ENCODE data around the gene CSH2.

The CSH2 gene

GRCh38 chr17:63838631-63839171 lies 34.8 kb downstream of the CSH2 start:
- TF ChIP-seq CEBPB (IDR thresholded peaks at IDR 0.05) (0 out of 2 replicates have a peak, but pooled peaks have one; percentile 15), TAF1 (IDR thresholded peaks at IDR 0.05; ENCODE audit: low read depth) (no peak)

DNA sequence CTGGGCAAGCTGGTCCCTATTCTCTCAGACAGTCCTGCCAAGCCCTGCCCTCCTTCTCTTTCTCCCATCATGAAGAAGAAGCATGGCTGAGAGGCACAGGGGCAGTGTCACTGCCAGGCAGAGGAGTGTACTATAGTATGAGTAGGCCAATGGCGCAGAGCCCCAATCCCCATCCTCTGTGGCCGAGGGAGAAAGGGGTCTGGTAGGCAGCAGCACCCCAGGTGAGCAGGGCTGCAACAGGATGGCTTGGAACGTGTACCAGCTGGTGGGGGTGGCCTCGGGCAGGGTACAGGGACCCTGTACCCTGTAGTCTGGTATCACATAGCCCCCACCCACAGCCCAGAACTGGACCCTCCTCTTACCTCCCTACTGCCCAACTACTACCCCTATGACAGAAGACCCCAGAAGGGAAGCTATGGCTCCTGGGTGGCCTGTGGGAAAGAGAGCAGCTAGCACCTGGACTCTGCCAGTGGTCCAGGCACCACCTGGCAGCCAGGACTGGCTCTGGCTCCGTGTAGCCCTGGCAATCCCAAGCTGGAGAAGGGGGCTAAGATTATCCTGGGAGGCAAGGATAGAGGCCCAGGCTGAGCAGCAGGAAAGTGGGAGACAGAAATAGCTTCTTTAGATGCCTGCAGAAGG lies 35.4 kb downstream of the CSH2 start:
- TF ChIP-seq TAF1 (IDR thresholded peaks at IDR 0.05; ENCODE audit: low read depth) (no peak), CEBPB (IDR thresholded peaks at IDR 0.05) (no peak), NFIC (IDR thresholded peaks at IDR 0.05) (no peak), RAD21 (IDR thresholded peaks at IDR 0.05; ENCODE audit: low read depth) (no peak), TCF12 (IDR thresholded peaks at IDR 0.05; ENCODE audit: low read depth) (no peak), ZBTB7A (IDR thresholded peaks at IDR 0.05; ENCODE audit: low read depth) (no peak), TEAD4 (IDR thresholded peaks at IDR 0.05) (no peak), FOXM1 (IDR thresholded peaks at IDR 0.05; ENCODE audit: borderline replicate concordance, low read depth) (no peak), EGR1 (IDR thresholded peaks at IDR 0.05) (no peak), REST (IDR thresholded peaks at IDR 0.05; ENCODE audit: low read depth) (no peak), MAX (IDR thresholded peaks at IDR 0.05) (no peak), CREB1 (IDR thresholded peaks at IDR 0.05; ENCODE audit: low read depth) (no peak), EP300 (IDR thresholded peaks at IDR 0.05; ENCODE audit: borderline replicate concordance) (no peak), USF1 (IDR thresholded peaks at IDR 0.05) (no peak), YY1 (IDR thresholded peaks at IDR 0.05; ENCODE audit: low read depth) (no peak)

DNA sequence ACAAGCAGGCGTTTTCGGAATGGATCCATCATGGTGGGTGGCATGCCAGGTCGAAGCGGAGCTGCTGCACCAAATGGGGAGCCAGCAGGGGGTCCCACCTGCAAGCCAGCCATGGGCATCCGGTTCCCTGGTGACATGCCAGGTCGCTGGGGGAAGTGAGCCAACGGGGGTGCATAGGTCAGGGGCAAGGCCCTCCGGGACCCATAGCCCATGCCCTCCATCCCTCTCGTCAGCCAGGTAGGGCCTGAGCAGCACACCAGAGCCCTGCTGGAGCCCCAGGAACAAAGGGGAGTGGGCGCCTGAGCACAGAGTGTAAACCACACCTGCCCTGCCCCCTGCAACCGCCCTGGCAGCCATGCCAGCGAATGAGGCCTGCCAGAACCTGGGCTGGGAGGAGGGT lies 36.0 kb downstream of the CSH2 start:
- TF ChIP-seq ZBTB7A (IDR thresholded peaks at IDR 0.05; ENCODE audit: low read depth) (no peak), CEBPB (IDR thresholded peaks at IDR 0.05) (no peak), EP300 (IDR thresholded peaks at IDR 0.05; ENCODE audit: borderline replicate concordance) (no peak), EGR1 (IDR thresholded peaks at IDR 0.05) (no peak), TCF12 (IDR thresholded peaks at IDR 0.05; ENCODE audit: low read depth) (no peak), YY1 (IDR thresholded peaks at IDR 0.05; ENCODE audit: low read depth) (no peak), CREB1 (IDR thresholded peaks at IDR 0.05; ENCODE audit: low read depth) (no peak), FOXM1 (IDR thresholded peaks at IDR 0.05; ENCODE audit: borderline replicate concordance, low read depth) (no peak), USF1 (IDR thresholded peaks at IDR 0.05) (no peak), NFIC (IDR thresholded peaks at IDR 0.05) (no peak), MAX (IDR thresholded peaks at IDR 0.05) (no peak), TAF1 (IDR thresholded peaks at IDR 0.05; ENCODE audit: low read depth) (no peak), REST (IDR thresholded peaks at IDR 0.05; ENCODE audit: low read depth) (no peak), TEAD4 (IDR thresholded peaks at IDR 0.05) (no peak)

GRCh38 chr17:63836811-63837210 lies 36.7 kb downstream of the CSH2 start:
- TF ChIP-seq TEAD4 (IDR thresholded peaks at IDR 0.05) (no peak), YY1 (IDR thresholded peaks at IDR 0.05; ENCODE audit: low read depth) (no peak), ZBTB7A (IDR thresholded peaks at IDR 0.05; ENCODE audit: low read depth) (no peak), TAF1 (IDR thresholded peaks at IDR 0.05; ENCODE audit: low read depth) (no peak), CEBPB (IDR thresholded peaks at IDR 0.05) (no peak), CREB1 (IDR thresholded peaks at IDR 0.05; ENCODE audit: low read depth) (no peak), FOXM1 (IDR thresholded peaks at IDR 0.05; ENCODE audit: borderline replicate concordance, low read depth) (no peak), NFIC (IDR thresholded peaks at IDR 0.05) (no peak), REST (IDR thresholded peaks at IDR 0.05; ENCODE audit: low read depth) (no peak), MAX (IDR thresholded peaks at IDR 0.05) (no peak), EP300 (IDR thresholded peaks at IDR 0.05; ENCODE audit: borderline replicate concordance) (no peak), EGR1 (IDR thresholded peaks at IDR 0.05) (no peak), USF1 (IDR thresholded peaks at IDR 0.05) (no peak), TCF12 (IDR thresholded peaks at IDR 0.05; ENCODE audit: low read depth) (no peak), RAD21 (IDR thresholded peaks at IDR 0.05; ENCODE audit: low read depth) (no peak)
